BE2C (cell line): ENCODE data around the gene RPS21.

Source experiments
- DNase-seq: peaks from one replicate; pipeline ENCODE4 v3.0.0-alpha.2; 2020
- H3K27me3 ChIP-seq: fragments of 250-450 bp; sonication (Bioruptor Pico); 2 replicates; pipeline ENCODE4 v1.5.1; 2020; ENCODE audit warnings: mild to moderate bottlenecking
- H3K36me3 ChIP-seq: fragments of 250-450 bp; sonication (Bioruptor Pico); 2 replicates; pipeline ENCODE4 v1.5.1; 2020; ENCODE audit warnings: mild to moderate bottlenecking
- H3K4me1 ChIP-seq: fragments of 250-450 bp; sonication (Bioruptor Pico); 2 replicates; pipeline ENCODE4 v1.5.1; 2020
- H3K4me3 ChIP-seq: 2 replicates; pipeline ENCODE4 v1.5.1; 2011; ENCODE audit warnings: low read depth, low read length
- H3K9me3 ChIP-seq: fragments of 250-450 bp; sonication (Bioruptor Pico); 2 replicates; pipeline ENCODE4 v1.5.1; 2020
- TF ChIP-seq, protein P1 (sequence below): IDR thresholded peaks from 2 replicates; pipeline ENCODE4 v1.5.1; 2012; ENCODE audit warnings: mild to moderate bottlenecking, low read depth, low read length

The RPS21 gene

DNA sequence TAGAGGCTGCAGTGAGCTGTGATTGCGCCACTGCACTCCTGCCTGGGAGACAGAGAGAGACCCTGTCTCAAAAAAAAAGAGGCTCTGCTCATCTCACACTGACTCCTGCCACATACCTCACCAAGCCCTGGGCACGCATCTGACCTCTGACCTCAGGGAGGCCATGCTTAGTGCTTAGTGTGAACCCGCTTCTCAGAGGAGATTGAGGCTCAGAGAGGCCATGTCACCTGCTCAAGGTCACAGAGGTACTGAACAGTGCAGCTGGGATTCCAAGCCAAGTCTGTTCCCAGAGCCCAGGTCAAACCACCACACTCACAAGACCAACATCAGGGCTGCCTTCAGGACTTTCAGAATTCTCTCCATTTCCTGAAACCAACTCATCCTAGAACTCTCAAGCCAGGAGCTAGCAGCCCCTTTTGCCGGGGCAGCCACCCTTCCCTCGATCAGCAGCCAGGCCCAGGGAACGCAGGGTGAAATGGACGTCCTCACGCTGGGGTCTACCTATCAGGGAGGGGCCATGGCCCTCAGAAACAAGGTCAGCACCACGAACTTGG lies 17.3 kb downstream of the RPS21 start:
- TF ChIP-seq, protein P1, sequence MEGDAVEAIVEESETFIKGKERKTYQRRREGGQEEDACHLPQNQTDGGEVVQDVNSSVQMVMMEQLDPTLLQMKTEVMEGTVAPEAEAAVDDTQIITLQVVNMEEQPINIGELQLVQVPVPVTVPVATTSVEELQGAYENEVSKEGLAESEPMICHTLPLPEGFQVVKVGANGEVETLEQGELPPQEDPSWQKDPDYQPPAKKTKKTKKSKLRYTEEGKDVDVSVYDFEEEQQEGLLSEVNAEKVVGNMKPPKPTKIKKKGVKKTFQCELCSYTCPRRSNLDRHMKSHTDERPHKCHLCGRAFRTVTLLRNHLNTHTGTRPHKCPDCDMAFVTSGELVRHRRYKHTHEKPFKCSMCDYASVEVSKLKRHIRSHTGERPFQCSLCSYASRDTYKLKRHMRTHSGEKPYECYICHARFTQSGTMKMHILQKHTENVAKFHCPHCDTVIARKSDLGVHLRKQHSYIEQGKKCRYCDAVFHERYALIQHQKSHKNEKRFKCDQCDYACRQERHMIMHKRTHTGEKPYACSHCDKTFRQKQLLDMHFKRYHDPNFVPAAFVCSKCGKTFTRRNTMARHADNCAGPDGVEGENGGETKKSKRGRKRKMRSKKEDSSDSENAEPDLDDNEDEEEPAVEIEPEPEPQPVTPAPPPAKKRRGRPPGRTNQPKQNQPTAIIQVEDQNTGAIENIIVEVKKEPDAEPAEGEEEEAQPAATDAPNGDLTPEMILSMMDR, result no peak
- Histone ChIP-seq H3K4me1 (peaks cover 4% of the 10 kb centered on the region), H3K36me3 (no peaks in the 10 kb centered on the region), H3K9me3 (no peaks in the 10 kb centered on the region), H3K27me3 (no peaks in the 10 kb centered on the region), H3K4me3 (no peak overlapping the region)
- no peak for DNase-seq

DNA sequence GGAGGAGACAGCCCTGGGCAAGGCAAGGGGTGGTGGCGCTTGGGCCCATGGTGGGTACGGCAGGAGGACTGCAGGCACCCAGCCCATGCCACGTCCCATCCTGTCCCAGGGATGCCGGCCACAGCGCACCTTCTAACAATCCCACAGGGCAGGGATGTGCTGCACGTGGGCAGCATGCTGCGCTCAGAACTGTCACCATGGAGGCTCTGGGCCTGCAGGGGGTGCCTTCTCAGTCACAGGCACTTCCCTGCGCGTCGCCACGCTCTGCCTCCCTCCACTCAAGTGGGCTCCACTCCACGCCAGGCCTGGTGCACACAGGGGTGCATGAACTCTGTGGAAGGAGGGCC lies 17.8 kb downstream of the RPS21 start:
- TF ChIP-seq, protein P1, result no peak
- Histone ChIP-seq H3K27me3 (no peaks in the 10 kb centered on the region), H3K4me1 (peaks cover 4% of the 10 kb centered on the region), H3K36me3 (no peaks in the 10 kb centered on the region), H3K4me3 (no peak overlapping the region), H3K9me3 (no peaks in the 10 kb centered on the region)
- DNase-seq, result no peak

DNA sequence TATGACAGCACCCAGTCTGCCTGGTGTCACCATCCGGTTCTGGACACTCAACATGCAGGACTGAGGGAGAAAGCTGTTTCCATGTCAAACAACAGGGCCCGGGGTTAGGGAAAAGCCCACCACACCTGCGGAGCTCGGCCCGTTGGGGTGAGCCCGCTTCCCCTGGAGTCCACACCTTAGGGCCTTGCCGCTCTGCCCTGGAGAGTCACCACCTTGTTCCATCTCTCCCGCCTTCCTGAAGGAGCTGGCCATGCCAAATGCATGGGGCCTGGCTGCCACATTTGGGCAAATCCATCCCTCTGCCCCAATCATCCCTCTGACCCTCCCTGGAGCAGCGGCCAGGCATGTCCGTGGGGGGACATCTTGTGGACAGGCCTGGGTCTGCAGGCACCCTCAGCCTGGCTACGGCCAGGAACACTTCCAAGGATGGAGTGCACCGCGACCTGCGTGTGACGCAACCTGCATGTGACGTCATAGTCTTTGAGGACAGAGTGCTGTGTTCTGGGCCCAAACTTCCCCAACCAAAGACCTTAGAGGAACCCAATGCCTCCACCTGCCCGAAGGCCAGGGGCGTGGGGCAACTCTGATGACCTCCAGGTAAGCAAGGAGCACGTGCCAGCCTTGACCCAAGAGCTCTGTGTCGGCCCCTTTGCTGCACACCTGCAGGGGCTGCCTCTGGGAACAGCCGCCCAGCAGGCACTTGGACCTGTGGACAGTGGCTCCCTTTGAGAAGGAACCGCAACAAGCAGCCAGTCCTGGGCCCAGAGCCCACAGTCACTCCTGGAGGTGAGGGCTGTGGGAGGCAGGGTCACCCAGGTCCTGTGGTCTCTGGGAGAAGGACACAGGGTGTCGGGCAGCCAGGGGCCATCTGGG lies 18.4 kb downstream of the RPS21 start:
- H3K4me1 ChIP-seq, result peaks cover 5% of the 10 kb centered on the region
- H3K9me3 ChIP-seq, result no peaks in the 10 kb centered on the region
- H3K27me3 ChIP-seq, result no peaks in the 10 kb centered on the region
- no peaks in the 10 kb centered on the region for H3K36me3 ChIP-seq
- DNase-seq, result peak; percentile 63
- no peak overlapping the region for H3K4me3 ChIP-seq
- TF ChIP-seq, protein P1, result peak; percentile 62

DNA sequence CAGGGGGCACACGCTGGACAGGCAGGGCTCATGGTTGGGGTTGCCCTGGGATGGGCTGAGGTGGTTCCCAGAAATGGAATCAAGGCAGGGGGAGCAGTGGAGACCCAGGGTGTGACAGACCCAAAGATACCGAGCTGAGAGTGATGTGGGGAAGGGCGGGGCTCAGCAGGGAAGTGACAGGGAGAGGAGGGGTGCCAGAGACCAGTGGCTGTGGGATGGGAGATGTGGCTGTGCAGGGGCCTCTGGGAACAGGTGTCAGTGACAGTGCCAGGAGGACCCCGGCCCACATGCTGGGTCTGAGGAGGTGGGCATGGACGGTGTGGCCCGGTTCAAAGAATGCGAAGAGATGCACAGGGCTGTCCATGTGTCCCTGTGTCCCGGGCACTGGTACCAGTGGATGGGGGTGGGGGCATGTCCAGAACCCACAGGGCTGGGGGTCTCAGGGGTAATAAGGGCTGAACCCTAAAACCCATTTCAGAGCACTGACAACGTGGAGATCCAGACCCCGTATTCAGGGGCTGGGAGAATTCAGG lies 19.1 kb downstream of the RPS21 start:
- DNase-seq, result no peak
- Histone ChIP-seq H3K9me3 (no peaks in the 10 kb centered on the region), H3K36me3 (no peaks in the 10 kb centered on the region), H3K4me1 (peaks cover 9% of the 10 kb centered on the region), H3K4me3 (peak overlapping the region; percentile 66), H3K27me3 (no peaks in the 10 kb centered on the region)
- TF ChIP-seq, protein P1, result no peak

DNA sequence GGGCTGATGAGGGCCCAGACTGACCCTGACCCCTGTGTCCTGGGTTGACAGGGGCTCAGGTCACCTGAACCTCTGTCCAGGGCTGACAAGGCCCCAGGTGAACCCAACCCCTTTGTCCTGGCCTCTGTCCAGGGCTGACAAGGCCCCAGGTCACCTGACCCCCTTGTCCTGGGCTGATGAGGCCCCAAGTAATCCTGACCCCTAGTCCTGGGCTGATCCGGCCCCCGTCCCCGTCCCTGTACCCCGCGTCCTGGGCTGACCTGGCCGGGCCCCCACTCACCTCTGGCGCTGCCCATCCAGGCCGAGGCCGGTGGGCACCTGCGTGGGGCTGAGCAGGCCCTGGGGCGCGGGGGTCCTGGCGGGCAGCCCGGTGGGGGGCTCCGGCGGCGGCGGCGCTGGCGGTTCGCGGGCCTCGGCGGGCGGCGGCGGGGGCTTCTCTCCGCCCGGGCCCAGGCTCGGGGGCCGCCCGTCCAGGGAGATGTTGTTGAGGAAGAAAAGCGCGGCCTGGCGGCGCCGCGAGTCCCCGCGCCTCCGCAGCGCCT lies 19.8 kb downstream of the RPS21 start:
- TF ChIP-seq, protein P1, result no peak
- no peaks in the 10 kb centered on the region for H3K9me3 ChIP-seq
- no peaks in the 10 kb centered on the region for H3K36me3 ChIP-seq
- peaks cover 9% of the 10 kb centered on the region for H3K4me1 ChIP-seq
- DNase-seq, result no peak
- no peaks in the 10 kb centered on the region for H3K27me3 ChIP-seq
- peak overlapping the region; percentile 66 for H3K4me3 ChIP-seq
